Transverse colon (tissue), 4 donors: ENCODE results near the gene SLITRK2. TPM values are rescaled to one million over a fixed set of nuclear protein-coding genes. Genes with fewer than 3 reads are reported as not detected.

Experiments used
- DNase-seq: peaks from one replicate; pipeline ENCODE4 v3.0.0-alpha.2; 2019
- H3K27ac ChIP-seq, 4 donors: fragments of 200-600 bp; sonication (generic); 2 replicates each; pipeline ENCODE4 v1.5.1; 2016 to 2018; ENCODE audit warnings: inconsistent platforms in 4 of 4
- H3K27me3 ChIP-seq: fragments of 200-600 bp; sonication (generic); 2 replicates; pipeline ENCODE4 v1.5.1; 2017; ENCODE audit warnings: inconsistent platforms
- H3K36me3 ChIP-seq, 4 donors: fragments of 200-600 bp; sonication (generic); 2 replicates each; pipeline ENCODE4 v1.5.1; 2017 to 2019; ENCODE audit warnings: inconsistent platforms in 4 of 4
- H3K4me1 ChIP-seq, 4 donors: fragments of 200-600 bp; sonication (generic); 2 replicates each; pipeline ENCODE4 v1.5.1; 2017 to 2020; ENCODE audit warnings: inconsistent platforms in 4 of 4
- H3K4me3 ChIP-seq, 4 donors: fragments of 200-600 bp; sonication (generic); 1 replicate in 1 of 4; 2 replicates in 3 of 4; pipeline versions ENCODE4 v1.5.1 to v1.6.1; 2017 to 2019; ENCODE audit warnings: inconsistent platforms in 4 of 4
- H3K9me3 ChIP-seq, 2 donors: fragments of 200-600 bp; sonication (generic); 2 replicates each; pipeline ENCODE4 v1.5.1; 2017 to 2019; ENCODE audit warnings: inconsistent platforms in 2 of 2
- EP300 ChIP-seq: sonication (generic); formaldehyde crosslinking; IDR thresholded peaks from one replicate; pipeline ENCODE4 v1.6.1; 2017; ENCODE audit warnings: antibody characterized with exemption, low read depth
- POLR2A ChIP-seq: fragments of 450-650 bp; IDR thresholded peaks from one replicate; pipeline ENCODE4 v1.6.1; 2016; ENCODE audit warnings: antibody characterized with exemption, mild to moderate bottlenecking, moderate library complexity
- POLR2AphosphoS5 ChIP-seq, 3 donors: sonication (generic); formaldehyde crosslinking; IDR thresholded peaks; one replicate each; pipeline ENCODE4 v1.6.1; 2016; ENCODE audit warnings: antibody characterized with exemption in 3 of 3
- WGBS, 2 donors: methylation state at CpG; one replicate each; pipeline ENCODE4 v1.1.5; 2018; ENCODE audit warnings: low coverage in 1 of 2; 5-methylcytosine and 5-hydroxymethylcytosine counted together
- in situ Hi-C, 4 donors: fragments of 200-750 bp; cut with MboI; loops; one replicate each; pipeline versions ENCODE4 v1.15.0 to v1.15.1; 2017; ENCODE audit warnings: low sequenced_read_pairs in 3 of 4, low pct_ligation_motif_present in 1 of 4, low pct_unique_long_range_greater_than_20kb in 1 of 4
- intact Hi-C: fragments of 100-400 bp; cut with DNase I; formaldehyde crosslinking; loops from one replicate; pipeline ENCODE4 v1.15.1; 2023; ENCODE audit warnings: low total_unique reads
- total RNA-seq, 4 donors: library from RNA; depleted of rRNA; stranded (reverse); fragments of >200 nt; gene quantifications; one replicate each; pipeline ENCODE4 v1.1.0, GENCODE V29; 2016
- TF ChIP-seq, protein P1 (sequence below), 5 experiments: fragments of 200-600 bp in 3 of 5; fragments of 450-650 bp in 2 of 5; sonication (generic) in 3 of 5; IDR thresholded peaks; 1 replicate in 2 of 5; 2 replicates in 3 of 5; pipeline ENCODE4 v1.5.1; 2016 to 2017; ENCODE audit warnings: antibody characterized with exemption in 5 of 5, inconsistent platforms in 3 of 5, mild to moderate bottlenecking in 2 of 5, moderate library complexity in 1 of 5

The SLITRK2 gene
- total RNA-seq, 4 donors from 2014 or later, result 0.14 to 0.20 (median 0.16) TPM; not detected in 1

- DNase-seq, result no peak
- TF ChIP-seq, protein P1, sequence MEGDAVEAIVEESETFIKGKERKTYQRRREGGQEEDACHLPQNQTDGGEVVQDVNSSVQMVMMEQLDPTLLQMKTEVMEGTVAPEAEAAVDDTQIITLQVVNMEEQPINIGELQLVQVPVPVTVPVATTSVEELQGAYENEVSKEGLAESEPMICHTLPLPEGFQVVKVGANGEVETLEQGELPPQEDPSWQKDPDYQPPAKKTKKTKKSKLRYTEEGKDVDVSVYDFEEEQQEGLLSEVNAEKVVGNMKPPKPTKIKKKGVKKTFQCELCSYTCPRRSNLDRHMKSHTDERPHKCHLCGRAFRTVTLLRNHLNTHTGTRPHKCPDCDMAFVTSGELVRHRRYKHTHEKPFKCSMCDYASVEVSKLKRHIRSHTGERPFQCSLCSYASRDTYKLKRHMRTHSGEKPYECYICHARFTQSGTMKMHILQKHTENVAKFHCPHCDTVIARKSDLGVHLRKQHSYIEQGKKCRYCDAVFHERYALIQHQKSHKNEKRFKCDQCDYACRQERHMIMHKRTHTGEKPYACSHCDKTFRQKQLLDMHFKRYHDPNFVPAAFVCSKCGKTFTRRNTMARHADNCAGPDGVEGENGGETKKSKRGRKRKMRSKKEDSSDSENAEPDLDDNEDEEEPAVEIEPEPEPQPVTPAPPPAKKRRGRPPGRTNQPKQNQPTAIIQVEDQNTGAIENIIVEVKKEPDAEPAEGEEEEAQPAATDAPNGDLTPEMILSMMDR (IDR thresholded peaks at IDR 0.05), result no peak
- no peak for TF ChIP-seq POLR2AphosphoS5 (IDR thresholded peaks at IDR 0.05)
- no peak for TF ChIP-seq EP300
- TF ChIP-seq POLR2A, result no peak
- intact Hi-C loops, result no loop called here
- H3K4me3 ChIP-seq, result no peak overlapping the region
- no peaks in the 10 kb centered on the region for H3K9me3 ChIP-seq
- no peak overlapping the region for H3K27ac ChIP-seq
- WGBS, 2 donors, result 40 to 61% methylated on average over 1 of the region's 1 CpG
- H3K4me1 ChIP-seq, result no peaks in the 10 kb centered on the region
- no peaks in the 10 kb centered on the region for H3K36me3 ChIP-seq
- in situ Hi-C loops, result no loop called here
- peaks cover 4% of the 10 kb centered on the region for H3K27me3 ChIP-seq
Measured at GRCh38 chrX:145813081-145813480, 4.5 kb upstream of the SLITRK2 start.

DNA sequence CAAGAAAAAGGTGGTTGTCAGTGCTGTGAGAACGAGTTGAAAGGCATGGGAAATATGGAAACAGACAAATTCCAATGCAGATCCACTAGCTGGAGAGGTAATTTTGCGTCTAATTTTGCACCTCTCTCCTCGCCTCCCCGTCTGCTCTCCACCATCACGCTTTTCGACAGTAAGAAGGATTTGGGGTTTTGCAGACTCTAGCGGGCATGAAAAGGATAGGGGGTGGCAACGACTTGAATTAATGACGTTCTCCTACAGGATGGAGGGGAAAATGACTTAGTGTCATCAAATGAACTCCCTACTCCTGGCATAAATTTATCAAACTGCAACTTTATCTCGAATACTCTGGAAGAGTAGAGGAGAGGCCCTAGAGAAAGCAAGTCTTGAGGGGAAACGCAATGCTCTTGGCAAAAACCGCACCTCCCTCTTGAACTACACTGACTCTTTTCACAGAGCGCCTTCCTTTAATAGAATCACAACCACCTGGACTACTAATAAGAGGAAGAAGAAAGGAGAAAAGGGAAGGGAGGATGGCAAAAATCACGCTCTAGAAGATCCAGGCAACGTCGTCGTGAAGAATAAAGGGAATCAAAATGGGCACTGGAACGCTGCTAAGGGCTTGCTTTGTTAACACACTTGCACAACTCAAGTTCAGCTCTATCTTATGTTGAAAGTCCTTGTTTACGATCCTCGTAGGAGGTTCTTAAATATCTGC lies 871 bp upstream of the SLITRK2 start:
- in situ Hi-C loops, result no loop called here
- H3K4me3 ChIP-seq, result no peak overlapping the region
- H3K4me1 ChIP-seq, result no peaks in the 10 kb centered on the region
- 20 to 40% methylated on average over 5 to 20 of the region's 20 CpGs for WGBS, 2 donors
- no peak overlapping the region for H3K27ac ChIP-seq
- intact Hi-C loops, result no loop called here
- DNase-seq, result no peak
- TF ChIP-seq EP300 (no peak), POLR2A (no peak)
- H3K27me3 ChIP-seq, result peaks cover 19% of the 10 kb centered on the region
- H3K9me3 ChIP-seq, result no peaks in the 10 kb centered on the region
- H3K36me3 ChIP-seq, result no peaks in the 10 kb centered on the region

- H3K27ac ChIP-seq, result no peak overlapping the region
- WGBS, 2 donors, result 12 to 54% methylated on average over 5 to 67 of the region's 70 CpGs
- no peaks in the 10 kb centered on the region for H3K4me1 ChIP-seq
- H3K9me3 ChIP-seq, result no peaks in the 10 kb centered on the region
- peak overlapping the region in 2 of 4 donors; percentile 8 to 28 for H3K4me3 ChIP-seq
- H3K27me3 ChIP-seq, result peaks cover 19% of the 10 kb centered on the region
- H3K36me3 ChIP-seq, result no peaks in the 10 kb centered on the region
- intact Hi-C loops (no loop called here), in situ Hi-C loops (no loop called here)
- no peak for TF ChIP-seq POLR2A
- no peak for TF ChIP-seq POLR2AphosphoS5 (IDR thresholded peaks at IDR 0.05)
- TF ChIP-seq EP300, result no peak
- TF ChIP-seq, protein P1 (IDR thresholded peaks at IDR 0.05), result no peak
- no peak for DNase-seq
Measured at GRCh38 chrX:145818186-145819113, 821 bp downstream of the SLITRK2 start.

DNA sequence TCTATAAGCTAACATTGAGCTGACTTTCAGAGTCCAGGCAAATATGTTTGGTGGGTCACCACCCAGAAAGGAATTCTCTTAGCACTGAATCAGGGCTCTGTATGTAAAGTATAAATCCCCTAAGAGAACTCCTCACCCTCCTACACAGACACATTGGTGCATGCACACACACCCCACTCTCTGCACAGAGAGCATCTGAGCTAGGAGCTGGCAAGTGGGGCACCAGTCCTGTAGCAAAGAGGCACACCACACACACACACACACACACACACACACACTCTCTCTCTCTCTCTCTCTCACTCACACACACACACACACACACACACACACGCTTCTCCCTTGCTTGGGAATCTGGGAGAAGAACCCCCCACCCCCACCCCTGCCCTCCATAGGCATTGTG lies 3.2 kb downstream of the SLITRK2 start:
- H3K9me3 ChIP-seq, result no peaks in the 10 kb centered on the region
- H3K4me1 ChIP-seq, result no peaks in the 10 kb centered on the region
- in situ Hi-C loops, result no loop called here
- no peak for DNase-seq
- H3K27ac ChIP-seq, result no peak overlapping the region
- intact Hi-C loops, result no loop called here
- TF ChIP-seq EP300, result no peak
- no peak overlapping the region for H3K4me3 ChIP-seq
- H3K27me3 ChIP-seq, result peaks cover 19% of the 10 kb centered on the region
- 11% methylated on average over 1 of the region's 1 CpG; no CpG with 5 or more reads in 1 of the 2 donors for WGBS, 2 donors
- no peaks in the 10 kb centered on the region for H3K36me3 ChIP-seq

DNA sequence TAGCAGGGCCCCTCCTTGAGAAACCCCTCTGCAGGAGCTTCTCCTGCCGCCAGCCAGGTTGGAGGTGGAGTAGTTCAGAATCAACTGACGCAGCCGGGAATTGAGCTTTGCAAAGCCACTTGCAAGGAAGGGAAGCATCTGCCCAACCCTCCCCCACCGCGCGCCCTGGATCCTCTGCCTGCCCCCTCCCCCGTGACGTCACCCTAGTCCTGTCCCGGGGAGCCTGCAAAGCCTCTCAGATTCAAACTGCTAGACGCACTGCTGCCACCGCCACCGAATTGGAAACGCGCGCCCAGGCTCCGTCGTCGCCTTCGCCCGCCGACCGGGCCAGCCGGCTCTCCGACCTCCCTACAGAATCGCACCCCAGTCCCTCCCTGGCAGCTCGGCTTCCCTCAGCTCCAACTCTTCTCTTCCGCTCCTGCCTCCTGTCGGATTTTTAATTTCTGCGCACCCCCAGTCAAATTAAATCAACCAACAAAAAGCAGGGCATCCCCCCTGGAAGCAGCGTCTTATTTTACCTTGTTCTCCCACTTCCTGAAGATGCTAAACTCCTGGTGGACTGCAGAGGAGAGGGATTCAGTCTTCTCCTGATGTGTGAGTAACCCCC lies 3.8 kb downstream of the SLITRK2 start:
- Histone ChIP-seq H3K27ac (no peak overlapping the region), H3K9me3 (no peaks in the 10 kb centered on the region), H3K4me1 (no peaks in the 10 kb centered on the region), H3K27me3 (peaks cover 19% of the 10 kb centered on the region), H3K4me3 (no peak overlapping the region), H3K36me3 (no peaks in the 10 kb centered on the region)
- no peak for DNase-seq
- in situ Hi-C loops, result no loop called here
- 44% methylated on average over 27 of the region's 30 CpGs; no CpG with 5 or more reads in 1 of the 2 donors for WGBS, 2 donors
- TF ChIP-seq EP300 (no peak), POLR2A (no peak), POLR2AphosphoS5 (IDR thresholded peaks at IDR 0.05) (no peak)
- TF ChIP-seq, protein P1 (IDR thresholded peaks at IDR 0.05), result no peak
- intact Hi-C loops, result no loop called here
